OCI-LY7 (cell line): ENCODE data around the gene ZNF684. TPM values are rescaled to one million over a fixed set of nuclear protein-coding genes. Genes with fewer than 3 reads are reported as not detected.

Source experiments
- BruUV-seq: library from RNA; stranded (reverse); fragments of 400-500 nt; replicated peaks from 2 replicates; lab custom pipeline; 2021; lab: Mats Ljungman, UMichigan
- CTCF ChIA-PET: fragments of 300-600 bp; sonication (Branson Sonifier 250); formaldehyde crosslinking; loops from one replicate; lab custom pipeline; 2022; ENCODE audit warnings: antibody characterized with exemption; ENCODE audit not compliant: unreplicated experiment; lab: Charles Lee
- POLR2A ChIA-PET: fragments of 300-600 bp; sonication (Branson Sonifier 250); formaldehyde crosslinking; loops from one replicate; lab custom pipeline; 2022; ENCODE audit warnings: antibody characterized with exemption; lab: Charles Lee
- DNase-seq: peaks from one replicate; pipeline ENCODE4 v3.0.0-alpha.2; 2015; ENCODE audit warnings: low spot score
- H2AFZ ChIP-seq: fragments of 200-600 bp; sonication (generic), shearing (Covaris generic); 2 replicates; pipeline ENCODE4 v1.6.1; 2014; ENCODE audit warnings: mild to moderate bottlenecking, antibody characterized with exemption, low read length, moderate library complexity
- H3K27ac ChIP-seq: fragments of 200-600 bp; sonication (generic); 2 replicates; pipeline ENCODE4 v1.5.1; 2014; ENCODE audit warnings: mixed run types, low read depth, mild to moderate bottlenecking, moderate library complexity, low read length, inconsistent platforms; ENCODE audit not compliant: poor library complexity, severe bottlenecking
- H3K36me3 ChIP-seq: fragments of 200-600 bp; sonication (generic); 2 replicates; pipeline ENCODE4 v1.6.1; 2014; ENCODE audit warnings: mild to moderate bottlenecking, antibody characterized with exemption, low read length, moderate library complexity, mixed read lengths; ENCODE audit not compliant: insufficient read depth
- H3K4me1 ChIP-seq: fragments of 200-600 bp; sonication (generic); 2 replicates; pipeline ENCODE4 v1.5.1; 2014; ENCODE audit warnings: mild to moderate bottlenecking, low read length; ENCODE audit not compliant: insufficient read depth, poor library complexity, severe bottlenecking
- H3K4me2 ChIP-seq: fragments of 200-600 bp; sonication (generic); 2 replicates; pipeline ENCODE4 v1.6.1; 2014; ENCODE audit warnings: mild to moderate bottlenecking, low read length
- H3K4me3 ChIP-seq: fragments of 200-600 bp; sonication (generic); 2 replicates; pipeline ENCODE4 v1.5.1; 2014; ENCODE audit warnings: mild to moderate bottlenecking, low read depth, low read length; ENCODE audit not compliant: poor library complexity, severe bottlenecking
- H3K79me2 ChIP-seq: fragments of 200-600 bp; sonication (generic); 2 replicates; pipeline ENCODE4 v1.6.1; 2016; ENCODE audit warnings: low read depth, mild to moderate bottlenecking, low read length, moderate library complexity, mixed read lengths; ENCODE audit not compliant: insufficient read depth
- H3K9me2 ChIP-seq: fragments of 200-600 bp; sonication (generic); 2 replicates; pipeline ENCODE4 v1.6.1; 2016; ENCODE audit warnings: mild to moderate bottlenecking, low read length, mixed read lengths; ENCODE audit not compliant: insufficient read depth
- H3K9me3 ChIP-seq: fragments of 200-600 bp; sonication (generic); 2 replicates; pipeline ENCODE4 v1.6.1; 2014; ENCODE audit warnings: mild to moderate bottlenecking, mixed run types, low read length, mixed read lengths
- H4K20me1 ChIP-seq: fragments of 200-600 bp; sonication (generic); 2 replicates; pipeline ENCODE4 v1.6.1; 2014; ENCODE audit warnings: mild to moderate bottlenecking, antibody characterized with exemption, low read length, moderate library complexity, mixed read lengths; ENCODE audit not compliant: insufficient read depth
- EZH2phosphoT487 ChIP-seq: fragments of 200-600 bp; sonication (generic); IDR thresholded peaks from 2 replicates; pipeline ENCODE4 v1.6.1; 2018; ENCODE audit warnings: low read depth, borderline replicate concordance, mild to moderate bottlenecking, mixed run types, antibody characterized with exemption, low read length, moderate library complexity, mixed read lengths
- intact Hi-C: fragments of 100-400 bp; cut with micrococcal nuclease; formaldehyde crosslinking; loops from one replicate; pipeline ENCODE4 v1.10.0; 2022; ENCODE audit not compliant: unreplicated experiment
- total RNA-seq, 2 experiments: library from RNA; depleted of rRNA in 1 of 2; stranded (reverse); fragments of >200 nt in 1 of 2; shearing (Covaris generic) in 1 of 2; gene quantifications; 2 replicates each; pipeline ENCODE4 v1.2.3, GENCODE V29; 2014 to 2022
- TF ChIP-seq, protein P1 (sequence below): fragments of 200-600 bp; sonication (generic); conservative IDR thresholded peaks from 2 replicates; pipeline ENCODE4 v1.5.1; 2014; ENCODE audit warnings: mild to moderate bottlenecking, antibody characterized with exemption, low read length, moderate library complexity, mixed read lengths

The ZNF684 gene
- total RNA-seq, 2 experiments from 2014 or later: 5.4 to 8.8 TPM

- ChIA-PET CTCF (no interaction called here), POLR2A (interaction anchor here (0.6 kb wide), 1 partner anchor 149 kb away, joined by 4 read pairs; no protein-coding TSS in a partner anchor)
- DNase-seq: peak; percentile 63
- TF ChIP-seq EZH2phosphoT487: no peak
- TF ChIP-seq, protein P1, sequence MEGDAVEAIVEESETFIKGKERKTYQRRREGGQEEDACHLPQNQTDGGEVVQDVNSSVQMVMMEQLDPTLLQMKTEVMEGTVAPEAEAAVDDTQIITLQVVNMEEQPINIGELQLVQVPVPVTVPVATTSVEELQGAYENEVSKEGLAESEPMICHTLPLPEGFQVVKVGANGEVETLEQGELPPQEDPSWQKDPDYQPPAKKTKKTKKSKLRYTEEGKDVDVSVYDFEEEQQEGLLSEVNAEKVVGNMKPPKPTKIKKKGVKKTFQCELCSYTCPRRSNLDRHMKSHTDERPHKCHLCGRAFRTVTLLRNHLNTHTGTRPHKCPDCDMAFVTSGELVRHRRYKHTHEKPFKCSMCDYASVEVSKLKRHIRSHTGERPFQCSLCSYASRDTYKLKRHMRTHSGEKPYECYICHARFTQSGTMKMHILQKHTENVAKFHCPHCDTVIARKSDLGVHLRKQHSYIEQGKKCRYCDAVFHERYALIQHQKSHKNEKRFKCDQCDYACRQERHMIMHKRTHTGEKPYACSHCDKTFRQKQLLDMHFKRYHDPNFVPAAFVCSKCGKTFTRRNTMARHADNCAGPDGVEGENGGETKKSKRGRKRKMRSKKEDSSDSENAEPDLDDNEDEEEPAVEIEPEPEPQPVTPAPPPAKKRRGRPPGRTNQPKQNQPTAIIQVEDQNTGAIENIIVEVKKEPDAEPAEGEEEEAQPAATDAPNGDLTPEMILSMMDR: peak; percentile 85
- intact Hi-C loops: loop anchor here (5.0 kb wide), 1 partner anchor 260 kb away; no protein-coding TSS in a partner anchor
- no peak overlapping the region for H3K27ac ChIP-seq
- no peaks in the 10 kb centered on the region for H3K9me3 ChIP-seq
- H4K20me1 ChIP-seq: no peaks in the 10 kb centered on the region
- H3K4me3 ChIP-seq: no peak overlapping the region
- no peaks in the 10 kb centered on the region for H3K79me2 ChIP-seq
- no TSS peak for BruUV-seq
- H3K4me2 ChIP-seq: no peak overlapping the region
- no peaks in the 10 kb centered on the region for H3K4me1 ChIP-seq
- no peaks in the 10 kb centered on the region for H3K9me2 ChIP-seq
- no peak overlapping the region for H2AFZ ChIP-seq
- H3K36me3 ChIP-seq: no peaks in the 10 kb centered on the region
Measured at GRCh38 chr1:40592107-40592803, 60.8 kb downstream of the ZNF684 start.

DNA sequence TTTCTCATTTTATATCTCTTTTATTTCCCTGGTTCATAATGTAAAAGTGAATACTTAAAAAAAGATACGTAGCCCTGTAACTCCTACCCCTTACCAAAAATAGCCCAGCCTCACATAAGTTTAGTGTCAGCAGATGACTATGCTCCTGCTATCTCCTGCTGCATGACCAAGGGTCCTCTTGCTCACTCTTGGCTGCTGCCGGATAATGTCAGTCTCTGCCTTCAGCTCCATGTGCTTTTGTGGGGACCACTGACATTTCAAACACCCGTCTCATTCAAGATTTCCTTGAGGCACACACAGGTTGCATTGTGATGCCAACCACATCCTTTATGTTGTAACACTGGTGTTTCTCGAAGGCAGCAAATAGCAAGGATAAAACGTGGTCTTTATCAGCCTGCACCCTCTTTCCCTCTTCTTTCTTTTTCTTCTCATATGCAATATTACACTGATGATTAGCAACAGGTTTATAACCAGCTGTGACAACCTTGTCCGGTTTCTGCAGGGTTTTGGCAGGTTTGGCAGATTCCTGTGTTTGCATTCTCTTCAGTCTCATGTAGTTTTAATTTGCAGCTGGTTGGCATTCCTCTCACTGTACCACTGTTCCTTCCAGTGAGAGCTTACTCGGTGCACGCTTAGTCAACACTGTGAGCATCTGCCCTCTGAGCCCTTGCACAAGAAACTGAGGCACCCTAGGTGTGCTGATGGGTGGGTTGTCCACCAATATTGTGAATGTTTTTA is 62.2 kb downstream of the ZNF684 start:
- DNase-seq: no peak
- H3K4me3 ChIP-seq: no peak overlapping the region
- TF ChIP-seq EZH2phosphoT487: no peak
- TF ChIP-seq, protein P1: no peak
- H3K4me2 ChIP-seq: no peak overlapping the region
- no peaks in the 10 kb centered on the region for H3K9me3 ChIP-seq
- H3K4me1 ChIP-seq: no peaks in the 10 kb centered on the region
- H3K27ac ChIP-seq: no peak overlapping the region
- no peaks in the 10 kb centered on the region for H4K20me1 ChIP-seq
- ChIA-PET POLR2A (interaction anchor here (0.6 kb wide), 1 partner anchor 390 kb away, joined by 3 read pairs; no protein-coding TSS in a partner anchor), CTCF (interaction anchor here (1.0 kb wide), 1 partner anchor 359 kb away, joined by 3 read pairs; no protein-coding TSS in a partner anchor)
- intact Hi-C loops: loop anchor here (5.0 kb wide), 1 partner anchor 259 kb away; no protein-coding TSS in a partner anchor
- no peaks in the 10 kb centered on the region for H3K79me2 ChIP-seq
- no peaks in the 10 kb centered on the region for H3K36me3 ChIP-seq
- BruUV-seq: no TSS peak
- no peaks in the 10 kb centered on the region for H3K9me2 ChIP-seq
- H2AFZ ChIP-seq: no peak overlapping the region
